Activated naive CD4-positive, alpha-beta T cell treated with anti-CD3 and anti-CD28 coated beads, Interleukin-2, amount 10 ng/mL, durations not matched to agents 7 days and 5 days (primary cell): ENCODE results near the gene STAC.
"Not testable (repeated sequence)": the region's sequence is repeated elsewhere in the genome, so short reads cannot be mapped to it uniquely, and the experiment has no call there.

Experiments used
- CTCF ChIA-PET: fragments of 350-600 bp; sonication (Branson Sonifier 250); formaldehyde crosslinking; loops from one replicate; lab custom pipeline; 2021; ENCODE audit warnings: antibody characterized with exemption; lab: Charles Lee
- DNase-seq: peaks from one replicate; pipeline ENCODE4 v3.0.0-alpha.2; 2020
- H3K27ac Mint-ChIP-seq: one replicate; pipeline ENCODE4 v1.8.0; 2021; ENCODE audit warnings: mild to moderate bottlenecking, moderate library complexity, mixed read lengths
- H3K27me3 Mint-ChIP-seq: one replicate; pipeline ENCODE4 v1.8.0; 2021; ENCODE audit warnings: mild to moderate bottlenecking, mixed read lengths
- H3K36me3 Mint-ChIP-seq: one replicate; pipeline ENCODE4 v1.8.0; 2021; ENCODE audit warnings: mixed read lengths
- H3K4me1 Mint-ChIP-seq: one replicate; pipeline ENCODE4 v1.8.0; 2021; ENCODE audit warnings: mixed read lengths
- H3K4me3 Mint-ChIP-seq: one replicate; pipeline ENCODE4 v1.8.0; 2021; ENCODE audit warnings: mild to moderate bottlenecking, moderate library complexity, mixed read lengths
- H3K9me3 Mint-ChIP-seq: one replicate; pipeline ENCODE4 v1.8.0; 2021; ENCODE audit warnings: mixed read lengths

STAC gene

GRCh38 chr3:36540888-36541518, 160.7 kb downstream of the STAC start:
- Mint-ChIP-seq H3K9me3 (no peaks in the 10 kb centered on the region), H3K36me3 (no peaks in the 10 kb centered on the region), H3K4me1 (no peaks in the 10 kb centered on the region), H3K27me3 (no peaks in the 10 kb centered on the region), H3K4me3 (no peak overlapping the region), H3K27ac (no peak overlapping the region)
- CTCF ChIA-PET = interaction anchor here (0.6 to 0.9 kb wide), 2 partner anchors 49 to 66 kb away, joined by 3 to 4 read pairs; no protein-coding TSS in a partner anchor
- no peak for DNase-seq

DNA sequence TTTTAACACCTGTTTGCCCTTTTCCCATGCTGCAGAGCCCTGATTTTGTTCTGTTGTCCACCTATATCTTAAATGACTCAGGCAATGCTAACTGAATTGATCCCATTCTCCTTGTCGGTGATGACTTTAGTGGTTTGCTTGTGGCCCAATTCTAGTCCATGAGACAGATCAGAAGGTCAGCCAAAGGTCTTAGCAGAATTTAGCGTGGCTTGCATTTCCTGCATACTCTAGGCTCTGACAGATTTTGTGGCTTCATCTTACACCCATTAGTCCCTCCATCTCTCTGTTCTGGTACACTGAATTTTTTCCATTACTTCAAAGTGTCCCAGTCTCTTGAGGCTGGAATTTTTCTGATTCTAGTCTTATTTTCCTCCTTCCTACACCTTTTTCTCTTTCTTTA, 161.9 kb downstream of the STAC start:
- no peaks in the 10 kb centered on the region for H3K36me3 Mint-ChIP-seq
- DNase-seq = no peak
- no peaks in the 10 kb centered on the region for H3K9me3 Mint-ChIP-seq
- peaks cover 4% of the 10 kb centered on the region for H3K27me3 Mint-ChIP-seq
- H3K4me3 Mint-ChIP-seq = no peak overlapping the region
- CTCF ChIA-PET = interaction anchor here (0.9 kb wide), 1 partner anchor 50 kb away, joined by 3 read pairs; no protein-coding TSS in a partner anchor
- no peaks in the 10 kb centered on the region for H3K4me1 Mint-ChIP-seq
- no peak overlapping the region for H3K27ac Mint-ChIP-seq

DNA sequence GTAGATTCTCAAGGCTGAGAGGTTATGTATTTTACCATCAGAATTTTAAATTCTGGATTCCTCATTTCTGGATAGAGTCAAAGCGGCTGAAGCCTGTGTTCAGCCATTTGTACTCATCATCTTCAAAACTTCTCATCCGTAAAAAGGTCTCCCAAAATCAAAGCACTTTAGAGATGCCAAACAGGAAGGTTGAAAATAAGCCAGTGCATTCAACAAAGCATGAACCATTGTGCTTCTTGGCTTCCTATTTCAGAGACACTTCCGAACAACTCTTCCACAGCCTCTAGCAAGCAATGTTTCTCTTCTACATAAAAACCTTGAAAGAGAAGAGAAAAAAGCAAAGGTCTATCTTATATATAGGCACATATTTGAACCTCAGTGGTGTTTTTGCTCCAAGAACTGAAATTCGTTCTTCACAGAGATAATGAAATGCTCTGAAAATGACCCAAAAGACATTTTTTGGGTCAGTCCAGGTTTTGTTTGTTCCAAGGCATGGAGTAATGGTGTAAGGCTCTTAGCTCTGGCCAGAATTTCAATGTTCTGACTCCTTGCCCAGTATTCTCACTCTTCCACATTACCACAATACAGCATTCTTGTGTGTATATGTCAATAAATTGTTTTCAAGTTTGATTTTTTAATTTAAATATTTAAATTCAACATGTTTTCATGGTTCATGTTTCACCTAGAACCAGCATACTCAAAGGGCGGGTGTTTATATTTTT, 163.1 kb downstream of the STAC start:
- Mint-ChIP-seq H3K4me3 (no peak overlapping the region), H3K4me1 (no peaks in the 10 kb centered on the region), H3K27ac (no peak overlapping the region), H3K27me3 (peaks cover 4% of the 10 kb centered on the region), H3K9me3 (no peaks in the 10 kb centered on the region), H3K36me3 (no peaks in the 10 kb centered on the region)
- CTCF ChIA-PET = no interaction called here
- no peak for DNase-seq

DNA sequence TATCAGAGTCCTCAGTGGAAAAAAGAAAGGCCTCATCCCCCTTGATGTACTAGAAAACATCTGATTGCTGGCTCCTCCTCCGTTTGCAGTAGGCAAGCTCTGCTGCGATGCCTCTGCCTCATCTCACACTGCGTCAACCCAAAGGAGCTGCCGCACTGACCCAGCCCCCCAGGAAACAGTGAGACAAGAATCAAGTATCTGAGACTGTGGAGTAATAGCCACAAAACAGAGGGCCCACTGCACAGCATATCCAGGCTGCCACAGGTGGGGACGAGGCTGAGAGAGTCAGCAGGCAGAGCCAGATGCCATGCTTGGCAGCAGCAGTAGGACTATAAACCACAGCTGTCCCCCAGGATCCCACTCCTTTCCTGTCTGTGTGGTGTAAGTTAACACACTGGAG, 165.9 kb downstream of the STAC start:
- Mint-ChIP-seq H3K9me3 (no peaks in the 10 kb centered on the region), H3K4me1 (no peaks in the 10 kb centered on the region), H3K27me3 (peaks cover 4% of the 10 kb centered on the region), H3K36me3 (no peaks in the 10 kb centered on the region), H3K27ac (no peak overlapping the region), H3K4me3 (no peak overlapping the region)
- no peak for DNase-seq
- CTCF ChIA-PET = no interaction called here

DNA sequence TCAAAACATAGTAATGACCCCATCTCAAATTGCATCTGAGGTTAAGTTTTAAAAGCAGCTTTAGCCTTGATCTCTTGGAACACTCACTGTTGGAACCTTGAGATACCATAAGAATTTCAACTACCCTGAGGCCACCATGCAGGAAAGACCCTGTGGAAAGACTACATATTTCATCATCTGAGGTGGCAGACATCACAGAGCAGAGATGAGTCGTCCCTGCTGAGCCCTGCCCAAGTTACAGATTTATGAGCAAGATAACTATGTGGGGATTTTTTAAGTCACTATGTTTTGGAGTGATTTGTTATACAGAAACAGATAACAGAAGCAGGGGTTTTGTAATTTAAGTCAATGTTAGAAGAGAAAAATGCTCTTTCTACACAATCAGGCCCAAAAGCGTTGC, 168.4 kb downstream of the STAC start:
- Mint-ChIP-seq H3K36me3 (no peaks in the 10 kb centered on the region), H3K27ac (no peak overlapping the region), H3K4me3 (no peak overlapping the region), H3K9me3 (no peaks in the 10 kb centered on the region), H3K27me3 (peaks cover 4% of the 10 kb centered on the region), H3K4me1 (no peaks in the 10 kb centered on the region)
- no peak for DNase-seq
- CTCF ChIA-PET = no interaction called here

DNA sequence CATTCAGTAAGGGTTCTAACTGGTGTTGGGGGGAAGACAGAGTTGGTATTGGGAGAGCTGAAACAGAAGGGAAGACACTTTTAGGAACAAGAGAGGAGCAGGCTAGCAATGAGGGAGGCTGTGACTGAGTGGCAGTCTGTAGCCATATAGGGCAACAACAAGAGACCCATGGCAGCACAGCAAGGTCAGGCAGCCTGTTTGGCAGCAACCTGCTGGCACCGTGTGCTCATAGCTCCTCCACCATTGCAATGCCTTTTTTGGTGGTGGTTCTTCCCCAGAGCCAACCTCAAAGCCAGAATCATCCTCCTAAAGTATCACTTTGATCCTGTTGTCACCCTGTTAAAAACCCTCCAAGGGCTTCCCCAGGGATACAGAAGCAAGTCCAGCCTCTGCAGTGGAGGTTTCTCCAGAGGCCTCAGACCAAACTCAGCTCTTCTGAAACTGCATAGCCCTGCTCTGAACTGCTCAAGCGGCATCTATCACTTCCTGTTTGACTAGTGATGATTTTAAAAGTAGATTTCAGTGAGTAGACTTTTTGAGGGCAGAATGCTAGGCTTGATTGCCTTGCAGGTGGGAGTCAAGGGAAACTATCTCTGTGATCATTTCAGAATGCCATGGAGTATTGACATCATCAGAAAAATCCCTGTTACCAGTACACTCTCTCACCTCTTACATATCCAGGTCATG, 176.9 kb downstream of the STAC start:
- no peaks in the 10 kb centered on the region for H3K27me3 Mint-ChIP-seq
- CTCF ChIA-PET = no interaction called here
- no peaks in the 10 kb centered on the region for H3K36me3 Mint-ChIP-seq
- no peak overlapping the region for H3K27ac Mint-ChIP-seq
- H3K9me3 Mint-ChIP-seq = no peaks in the 10 kb centered on the region
- H3K4me1 Mint-ChIP-seq = no peaks in the 10 kb centered on the region
- DNase-seq = no peak
- H3K4me3 Mint-ChIP-seq = no peak overlapping the region

DNA sequence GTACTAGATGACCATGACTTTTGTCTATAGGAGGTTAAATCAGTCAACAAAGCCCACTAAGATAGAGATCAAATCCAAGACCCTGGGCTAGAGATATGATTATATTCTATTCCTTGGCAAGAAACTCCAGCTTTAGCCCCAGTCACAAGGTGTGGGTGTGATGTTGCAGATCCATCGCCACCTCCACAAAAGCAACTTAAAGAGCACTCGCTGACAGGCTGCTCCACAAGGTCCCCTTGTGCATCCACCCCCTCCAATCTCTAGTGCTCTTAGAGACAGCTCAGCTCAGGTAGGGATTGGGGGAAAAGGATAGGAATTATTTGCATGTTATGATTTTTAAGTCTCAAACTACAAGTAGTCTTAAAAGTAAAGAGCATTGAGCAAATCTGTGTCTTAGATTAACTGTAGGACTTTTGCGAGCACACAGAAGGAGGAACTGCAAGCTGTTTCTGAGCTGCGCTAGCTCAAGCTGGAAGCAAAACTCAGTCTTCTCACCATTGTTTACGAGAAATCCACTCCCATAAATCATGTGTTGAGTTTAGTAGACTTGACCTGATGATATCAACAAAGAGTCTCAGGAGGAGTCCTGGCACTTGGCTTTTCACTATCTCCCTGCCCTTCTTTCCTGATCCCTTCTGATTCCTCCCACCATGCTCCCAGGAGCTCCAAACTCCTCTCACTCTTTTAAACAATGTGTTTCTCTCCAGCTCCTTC, 177.6 kb downstream of the STAC start:
- DNase-seq = no peak
- Mint-ChIP-seq H3K4me3 (no peak overlapping the region), H3K27ac (no peak overlapping the region), H3K4me1 (no peaks in the 10 kb centered on the region), H3K9me3 (no peaks in the 10 kb centered on the region), H3K36me3 (no peaks in the 10 kb centered on the region), H3K27me3 (no peaks in the 10 kb centered on the region)
- CTCF ChIA-PET = no interaction called here

- H3K4me3 Mint-ChIP-seq = no peak overlapping the region
These were observed 178.7 kb downstream of the STAC start for GRCh38 chr3:36558961-36559360.

DNA sequence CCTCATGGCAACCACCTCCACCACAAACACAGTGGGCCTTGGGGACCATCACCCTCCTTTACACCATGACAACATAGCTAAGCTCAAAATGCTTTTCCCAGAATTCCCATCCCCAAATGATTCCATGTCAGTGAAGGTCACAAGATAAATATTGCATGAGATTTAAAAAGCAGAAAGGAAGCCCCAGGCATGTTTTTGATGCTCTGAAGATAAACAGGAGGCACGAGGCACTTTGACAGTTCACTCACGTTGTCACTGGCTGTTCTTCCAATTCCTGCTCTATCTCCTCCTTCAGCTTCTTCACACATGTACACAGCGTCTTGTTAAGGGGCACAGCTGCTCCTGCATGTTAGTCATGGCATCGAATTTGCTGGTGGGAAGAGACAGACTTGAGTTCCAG, 180.4 kb downstream of the STAC start:
- no peaks in the 10 kb centered on the region for H3K27me3 Mint-ChIP-seq
- H3K4me3 Mint-ChIP-seq = no peak overlapping the region
- H3K9me3 Mint-ChIP-seq = no peaks in the 10 kb centered on the region
- DNase-seq = no peak
- H3K27ac Mint-ChIP-seq = no peak overlapping the region
- no peaks in the 10 kb centered on the region for H3K4me1 Mint-ChIP-seq
- CTCF ChIA-PET = no interaction called here
- H3K36me3 Mint-ChIP-seq = no peaks in the 10 kb centered on the region

More at GRCh38 chr3:36558961-36559360, 178.7 kb downstream of the STAC start:
- CTCF ChIA-PET = no interaction called here
- Mint-ChIP-seq H3K9me3 (no peaks in the 10 kb centered on the region), H3K4me1 (no peaks in the 10 kb centered on the region), H3K36me3 (no peaks in the 10 kb centered on the region), H3K27me3 (no peaks in the 10 kb centered on the region), H3K27ac (no peak overlapping the region)
- no peak for DNase-seq

DNA sequence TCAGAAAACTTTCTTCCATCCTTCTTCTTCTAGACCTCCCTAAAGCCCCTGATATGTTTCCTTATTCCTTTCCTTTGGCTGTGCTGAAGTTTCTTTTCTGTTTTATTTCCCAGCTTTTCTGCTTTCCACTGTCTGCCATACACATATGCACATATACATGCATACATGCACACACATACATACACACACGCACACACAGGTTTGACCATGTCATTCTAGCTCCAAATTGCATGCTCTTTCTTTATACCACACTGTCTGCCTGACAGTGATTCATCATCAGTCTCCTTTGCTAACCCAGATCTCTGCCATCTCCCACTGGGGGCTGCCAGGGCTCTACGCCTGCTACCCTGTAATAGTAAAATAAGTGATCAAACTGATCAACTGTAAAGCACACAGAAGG, 181.3 kb downstream of the STAC start:
- no peaks in the 10 kb centered on the region for H3K4me1 Mint-ChIP-seq
- no peak for DNase-seq
- no peak overlapping the region for H3K27ac Mint-ChIP-seq
- CTCF ChIA-PET = no interaction called here
- peaks cover under 1% of the 10 kb centered on the region for H3K9me3 Mint-ChIP-seq
- no peaks in the 10 kb centered on the region for H3K36me3 Mint-ChIP-seq
- H3K4me3 Mint-ChIP-seq = no peak overlapping the region
- no peaks in the 10 kb centered on the region for H3K27me3 Mint-ChIP-seq

DNA sequence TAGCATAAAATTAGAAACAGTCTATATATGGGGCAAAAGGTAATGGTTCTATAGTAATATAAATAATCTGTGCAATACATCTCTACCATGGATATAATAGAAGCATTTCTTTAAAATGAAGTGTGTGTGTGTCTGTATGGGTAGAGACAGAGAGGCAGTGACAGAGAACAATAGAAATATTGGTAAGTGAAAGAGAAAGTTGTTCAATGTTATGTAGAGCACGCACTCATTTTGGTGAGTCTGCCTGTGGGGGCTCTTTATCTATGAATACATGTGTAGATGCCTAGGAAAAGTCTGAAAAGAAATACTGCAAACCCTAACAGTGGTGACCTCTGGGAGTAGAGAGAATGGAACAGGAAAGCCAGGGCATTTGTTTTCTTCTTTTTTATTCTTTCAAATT, 182.6 kb downstream of the STAC start:
- Mint-ChIP-seq H3K4me3 (no peak overlapping the region), H3K9me3 (peaks cover 5% of the 10 kb centered on the region), H3K36me3 (no peaks in the 10 kb centered on the region), H3K4me1 (no peaks in the 10 kb centered on the region), H3K27ac (no peak overlapping the region), H3K27me3 (no peaks in the 10 kb centered on the region)
- CTCF ChIA-PET = no interaction called here
- DNase-seq = no peak

DNA sequence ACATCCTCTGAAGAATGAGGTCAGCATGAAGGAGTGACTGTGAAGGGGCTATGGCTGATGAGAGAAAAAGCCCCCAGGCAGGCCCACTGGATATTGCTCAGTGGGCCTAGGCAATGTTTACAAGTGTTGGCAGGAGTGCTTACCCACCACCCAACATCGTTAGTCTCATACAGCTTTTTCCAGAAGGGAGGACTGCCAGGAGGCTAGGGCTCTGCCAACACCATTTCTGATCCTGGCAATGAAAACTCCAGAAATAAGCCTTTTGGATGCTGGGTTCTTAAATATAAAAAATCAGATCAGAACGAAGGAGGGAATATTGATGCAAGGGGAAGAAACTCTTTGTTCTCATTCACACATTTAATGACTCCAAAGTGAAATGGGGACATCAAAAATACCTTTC, 194.9 kb downstream of the STAC start:
- Mint-ChIP-seq H3K4me3 (no peak overlapping the region), H3K9me3 (peaks cover 10% of the 10 kb centered on the region), H3K27me3 (no peaks in the 10 kb centered on the region), H3K36me3 (no peaks in the 10 kb centered on the region), H3K4me1 (no peaks in the 10 kb centered on the region), H3K27ac (no peak overlapping the region)
- no peak for DNase-seq
- CTCF ChIA-PET = no interaction called here

GRCh38 chr3:36578418-36578817, 198.1 kb downstream of the STAC start:
- H3K27me3 Mint-ChIP-seq, H3K27ac Mint-ChIP-seq, H3K4me1 Mint-ChIP-seq, H3K4me3 Mint-ChIP-seq, CTCF ChIA-PET, H3K36me3 Mint-ChIP-seq, DNase-seq: not testable (repeated sequence)
- peaks cover 10% of the 10 kb centered on the region for H3K9me3 Mint-ChIP-seq

DNA sequence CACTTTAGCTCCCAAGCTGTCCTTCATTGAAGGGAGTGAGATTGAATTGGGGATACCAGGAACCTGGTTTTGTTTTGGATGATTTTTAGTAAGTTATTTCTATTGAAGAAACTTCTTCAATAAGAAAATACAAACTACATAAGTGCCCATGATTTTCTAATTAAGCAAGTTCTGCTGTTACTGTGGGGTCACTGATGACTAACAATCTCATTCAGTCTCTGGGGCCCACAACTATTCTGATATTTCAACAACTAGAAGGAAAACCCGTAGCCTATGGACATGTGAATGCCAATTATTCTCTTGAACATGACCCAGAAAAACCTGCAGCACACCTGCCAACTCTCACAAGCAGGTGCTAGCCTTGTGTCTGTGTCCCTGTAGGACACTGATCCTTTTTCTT, 199.4 kb downstream of the STAC start:
- H3K36me3 Mint-ChIP-seq = no peaks in the 10 kb centered on the region
- no peak overlapping the region for H3K4me3 Mint-ChIP-seq
- H3K9me3 Mint-ChIP-seq = peaks cover 10% of the 10 kb centered on the region
- no peak overlapping the region for H3K27ac Mint-ChIP-seq
- no peak for DNase-seq
- CTCF ChIA-PET = no interaction called here
- no peaks in the 10 kb centered on the region for H3K4me1 Mint-ChIP-seq
- no peaks in the 10 kb centered on the region for H3K27me3 Mint-ChIP-seq
